ENCODE measurements around the gene PYURF. TPM values are rescaled to one million over a fixed set of nuclear protein-coding genes. Genes with fewer than 3 reads are reported as not detected.

Gene PYURF
- total RNA-seq, 1 experiment from 2014 or later = 41.7 TPM

- no peak overlapping the region for H4K8ac ChIP-seq (replicated peaks; ENCODE audit: insufficient read length, low read depth, low read length)
- H3K23me2 ChIP-seq (ENCODE audit: insufficient read length, low read depth, low read length, poor library complexity, severe bottlenecking) = no peaks in the 10 kb centered on the region
- H2BK120ac ChIP-seq (ENCODE audit: low read depth, low read length, poor library complexity, severe bottlenecking) = no peak overlapping the region
- no peaks in the 10 kb centered on the region for H4K20me1 ChIP-seq (ENCODE audit: control insufficient read depth, insufficient read depth, insufficient read length)
- no peak overlapping the region for H3T11ph ChIP-seq (ENCODE audit: low read length)
- no peak overlapping the region for H2BK5ac ChIP-seq (ENCODE audit: insufficient read length, low read length)
- no peak for DNase-seq
- H3K27me3 Mint-ChIP-seq (ENCODE audit: low read depth) = no peaks in the 10 kb centered on the region
- no peak overlapping the region for H3K4ac ChIP-seq (ENCODE audit: low read depth, low read length)
- H3K4me1 ChIP-seq (ENCODE audit: insufficient read depth, low read length) = no peaks in the 10 kb centered on the region; the same call in 1 of the 2 replicates
- no peaks in the 10 kb centered on the region for H3K4me1 Mint-ChIP-seq
- H4K91ac ChIP-seq (ENCODE audit: insufficient read length, low read depth, low read length) = no peak overlapping the region
- H3K79me1 ChIP-seq (ENCODE audit: insufficient read depth, low read depth, low read length, poor library complexity, severe bottlenecking) = no peaks in the 10 kb centered on the region
- no peak overlapping the region for H3K27ac Mint-ChIP-seq
- no peak overlapping the region for H3K4me3 Mint-ChIP-seq
- H2AFZ ChIP-seq (ENCODE audit: low read length) = no peak overlapping the region
- no peaks in the 10 kb centered on the region for H3K79me2 ChIP-seq (ENCODE audit: insufficient read depth, low read length)
- TF ChIP-seq CTCF (conservative IDR thresholded peaks at IDR 0.05) = no peak
- H4K5ac ChIP-seq (ENCODE audit: insufficient read length, low read depth, low read length) = no peak overlapping the region
- H2BK20ac ChIP-seq (ENCODE audit: low read depth, low read length, poor library complexity, severe bottlenecking) = no peak overlapping the region
- H3K4me2 ChIP-seq (ENCODE audit: insufficient read depth, insufficient read length, low read length) = no peak overlapping the region
- WGBS (ENCODE audit: extremely low coverage, insufficient read length, low lambda C conversion rate) = no CpG with 5 or more reads among the region's 8 CpGs
- H2BK15ac ChIP-seq (ENCODE audit: low read depth, low read length) = no peak overlapping the region
- no peaks in the 10 kb centered on the region for H3K9me3 ChIP-seq (ENCODE audit: control insufficient read depth, low read depth, low read length)
- H3K56ac ChIP-seq (ENCODE audit: insufficient read length, low read depth, low read length) = no peak overlapping the region
- H3K9ac ChIP-seq (ENCODE audit: extremely low read depth, insufficient read length, low read length) = no peak overlapping the region
- no peak overlapping the region for H3K23ac ChIP-seq (ENCODE audit: insufficient read length, low read depth, low read length)
- no peak overlapping the region for H3K18ac ChIP-seq (ENCODE audit: insufficient read length, low read depth, low read length)
- no peak overlapping the region for H2AK5ac ChIP-seq (ENCODE audit: insufficient read length, low read length)
- no peaks in the 10 kb centered on the region for H3K9me3 Mint-ChIP-seq
- H3K27me3 ChIP-seq (ENCODE audit: insufficient read depth, low read length) = no peaks in the 10 kb centered on the region
- no peak overlapping the region for H2BK12ac ChIP-seq (ENCODE audit: insufficient read length, low read depth, low read length)
- no peak overlapping the region for H3K14ac ChIP-seq (ENCODE audit: insufficient read depth, low read length)
- no peak overlapping the region for H3K27ac ChIP-seq (ENCODE audit: insufficient read length, low read depth, low read length)
- H3K36me3 Mint-ChIP-seq (ENCODE audit: insufficient read depth in 1 of 3, low read depth in 3 of 3) = no peaks in the 10 kb centered on the region
These were observed 8.7 kb downstream of the PYURF start for GRCh38 chr4:88514557-88515511.
